GM12864 (cell line): Measurements from ENCODE around the gene ARTN.

Experiments used
- DNase-seq: peaks from one replicate; pipeline ENCODE4 v3.0.0-alpha.2; 2011; ENCODE audit warnings: low read depth
- H3K4me3 ChIP-seq: 2 replicates; pipeline ENCODE4 v1.5.1; 2011; ENCODE audit warnings: mild to moderate bottlenecking, low read depth, low read length, control low read depth
- TF ChIP-seq, protein P1 (sequence below): IDR thresholded peaks from 2 replicates; pipeline ENCODE4 v1.5.1; 2011; ENCODE audit warnings: low read depth, mild to moderate bottlenecking, moderate library complexity, low read length, control low read depth, inconsistent platforms; ENCODE audit errors: missing control alignments

Gene ARTN

DNA sequence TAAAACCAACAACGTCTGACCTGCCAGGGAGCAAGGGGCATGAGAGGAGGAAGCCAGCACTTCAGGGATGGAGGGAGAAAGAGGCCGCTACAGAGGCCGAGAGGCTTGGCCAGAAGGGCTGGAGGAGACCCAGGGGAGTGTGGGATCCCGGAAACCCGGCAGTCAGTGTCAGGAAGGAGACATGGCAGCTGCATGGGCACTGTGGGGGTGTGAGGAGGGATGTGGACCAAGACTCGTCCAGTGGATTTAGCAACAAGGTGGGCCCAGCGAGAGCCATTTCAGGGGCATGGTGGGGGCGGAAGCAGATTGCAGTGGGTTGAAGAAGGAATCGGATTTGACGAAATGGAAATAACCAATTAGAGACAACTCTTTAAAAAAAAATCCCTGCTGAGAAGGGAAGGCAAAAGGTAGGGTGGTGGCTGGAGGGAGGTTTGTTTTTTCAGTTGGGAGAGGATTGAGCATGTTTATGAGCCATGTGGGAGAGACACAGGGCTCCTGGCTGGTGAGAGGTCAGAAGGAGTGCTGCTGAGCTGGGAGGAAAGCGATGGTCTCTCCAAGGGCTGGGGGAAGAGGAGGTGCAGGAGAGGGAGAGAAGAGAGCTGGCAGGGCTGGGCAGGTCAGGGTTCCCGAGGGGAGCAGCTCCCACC, 49.8 kb downstream of the ARTN start:
- TF ChIP-seq, protein P1, sequence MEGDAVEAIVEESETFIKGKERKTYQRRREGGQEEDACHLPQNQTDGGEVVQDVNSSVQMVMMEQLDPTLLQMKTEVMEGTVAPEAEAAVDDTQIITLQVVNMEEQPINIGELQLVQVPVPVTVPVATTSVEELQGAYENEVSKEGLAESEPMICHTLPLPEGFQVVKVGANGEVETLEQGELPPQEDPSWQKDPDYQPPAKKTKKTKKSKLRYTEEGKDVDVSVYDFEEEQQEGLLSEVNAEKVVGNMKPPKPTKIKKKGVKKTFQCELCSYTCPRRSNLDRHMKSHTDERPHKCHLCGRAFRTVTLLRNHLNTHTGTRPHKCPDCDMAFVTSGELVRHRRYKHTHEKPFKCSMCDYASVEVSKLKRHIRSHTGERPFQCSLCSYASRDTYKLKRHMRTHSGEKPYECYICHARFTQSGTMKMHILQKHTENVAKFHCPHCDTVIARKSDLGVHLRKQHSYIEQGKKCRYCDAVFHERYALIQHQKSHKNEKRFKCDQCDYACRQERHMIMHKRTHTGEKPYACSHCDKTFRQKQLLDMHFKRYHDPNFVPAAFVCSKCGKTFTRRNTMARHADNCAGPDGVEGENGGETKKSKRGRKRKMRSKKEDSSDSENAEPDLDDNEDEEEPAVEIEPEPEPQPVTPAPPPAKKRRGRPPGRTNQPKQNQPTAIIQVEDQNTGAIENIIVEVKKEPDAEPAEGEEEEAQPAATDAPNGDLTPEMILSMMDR, result no peak
- no peak for DNase-seq
- H3K4me3 ChIP-seq, result no peak overlapping the region

DNA sequence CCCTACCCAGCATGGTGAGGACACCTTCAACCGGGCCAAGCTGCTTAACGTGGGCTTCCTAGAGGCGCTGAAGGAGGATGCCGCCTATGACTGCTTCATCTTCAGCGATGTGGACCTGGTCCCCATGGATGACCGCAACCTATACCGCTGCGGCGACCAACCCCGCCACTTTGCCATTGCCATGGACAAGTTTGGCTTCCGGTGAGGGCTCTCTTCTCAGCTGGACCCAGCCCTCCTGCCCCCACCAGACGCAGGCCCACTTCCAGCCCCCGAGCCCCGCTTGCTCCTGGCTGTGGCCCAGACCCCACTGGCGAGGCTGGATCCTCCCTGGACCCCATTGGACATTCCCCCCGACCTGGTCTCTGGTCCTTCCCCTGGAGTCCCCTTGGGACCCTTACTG, 51.3 kb downstream of the ARTN start:
- TF ChIP-seq, protein P1, result no peak
- DNase-seq, result no peak
- H3K4me3 ChIP-seq, result no peak overlapping the region

DNA sequence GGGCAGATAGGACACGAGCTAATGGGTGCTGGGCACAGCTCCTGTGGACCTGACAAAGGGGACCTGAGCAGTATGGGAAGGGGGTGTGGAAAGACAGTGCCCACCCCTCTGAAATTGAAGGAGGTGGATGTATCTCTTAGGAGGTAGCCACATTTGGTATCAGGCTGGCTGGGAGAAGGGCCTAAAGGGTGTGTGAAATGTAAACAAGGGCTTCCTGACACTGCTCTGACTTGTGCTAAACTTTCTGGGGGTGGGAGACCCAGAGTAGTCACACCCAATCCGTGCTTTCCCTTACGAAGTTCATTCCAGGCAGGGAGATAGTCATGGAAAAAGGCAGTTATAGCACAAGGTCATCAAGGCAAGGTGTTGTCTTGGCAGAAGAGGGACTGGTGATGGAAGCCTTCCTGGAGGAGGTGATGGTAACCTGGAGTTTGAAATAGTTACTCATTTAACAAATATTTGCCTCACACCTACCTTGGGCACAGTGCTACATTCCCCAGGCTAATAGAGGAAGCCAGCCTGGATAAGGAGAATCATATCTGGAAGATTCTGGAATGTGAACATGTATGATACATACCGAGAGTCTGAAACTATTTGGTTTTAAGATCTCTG, 52.5 kb downstream of the ARTN start:
- no peak for DNase-seq
- TF ChIP-seq, protein P1, result no peak
- H3K4me3 ChIP-seq, result no peak overlapping the region

DNA sequence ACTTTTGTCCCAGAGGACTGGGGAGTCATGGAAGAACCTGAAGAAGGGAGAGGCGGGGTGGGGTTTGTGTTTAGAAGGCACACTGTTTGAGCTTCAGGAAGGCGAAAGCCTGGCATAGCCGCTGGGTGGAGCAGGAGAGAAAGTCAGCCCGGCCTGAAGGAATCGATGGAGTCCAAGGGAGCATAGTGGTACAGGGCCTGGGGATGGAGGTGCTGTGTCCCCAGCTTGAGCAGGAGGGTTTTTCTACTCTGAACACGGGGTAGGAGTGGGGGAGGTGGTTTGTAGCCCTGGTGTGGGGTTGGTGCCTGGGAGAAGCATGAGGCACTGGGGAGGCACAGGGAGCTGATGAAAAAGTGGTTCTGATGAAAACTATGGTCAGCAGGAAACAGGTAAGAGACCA, 53.1 kb downstream of the ARTN start:
- no peak for DNase-seq
- H3K4me3 ChIP-seq, result no peak overlapping the region
- TF ChIP-seq, protein P1, result no peak
